HG03060 (cell line): ENCODE results near the gene OSGEP.
"Not testable (repeated sequence)": the region's sequence is repeated elsewhere in the genome, so short reads cannot be mapped to it uniquely, and the experiment has no call there.

Source experiments
- ATAC-seq: cut with Tn5 transposase; IDR thresholded peaks from one replicate; pipeline ENCODE4 v1.9.1; 2021; ENCODE audit warnings: low read depth, moderate number of reproducible peaks; ENCODE audit not compliant: unreplicated experiment

OSGEP gene

DNA sequence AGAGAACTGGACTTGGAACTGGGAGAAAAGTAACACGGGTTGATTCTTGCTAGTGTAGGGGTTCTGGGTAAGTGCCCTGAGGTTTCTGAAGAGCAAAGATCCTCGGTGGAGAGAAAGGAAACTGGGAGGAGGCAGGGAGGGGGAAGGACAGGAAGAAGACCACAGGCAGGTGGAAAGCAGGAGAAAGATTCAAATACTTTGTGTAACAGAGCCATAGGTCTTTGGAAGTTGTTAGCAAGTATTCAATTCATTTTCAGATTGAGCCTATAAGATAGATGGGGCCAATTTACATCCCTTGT lies 15.9 kb upstream of the OSGEP start:
- no peak for ATAC-seq

DNA sequence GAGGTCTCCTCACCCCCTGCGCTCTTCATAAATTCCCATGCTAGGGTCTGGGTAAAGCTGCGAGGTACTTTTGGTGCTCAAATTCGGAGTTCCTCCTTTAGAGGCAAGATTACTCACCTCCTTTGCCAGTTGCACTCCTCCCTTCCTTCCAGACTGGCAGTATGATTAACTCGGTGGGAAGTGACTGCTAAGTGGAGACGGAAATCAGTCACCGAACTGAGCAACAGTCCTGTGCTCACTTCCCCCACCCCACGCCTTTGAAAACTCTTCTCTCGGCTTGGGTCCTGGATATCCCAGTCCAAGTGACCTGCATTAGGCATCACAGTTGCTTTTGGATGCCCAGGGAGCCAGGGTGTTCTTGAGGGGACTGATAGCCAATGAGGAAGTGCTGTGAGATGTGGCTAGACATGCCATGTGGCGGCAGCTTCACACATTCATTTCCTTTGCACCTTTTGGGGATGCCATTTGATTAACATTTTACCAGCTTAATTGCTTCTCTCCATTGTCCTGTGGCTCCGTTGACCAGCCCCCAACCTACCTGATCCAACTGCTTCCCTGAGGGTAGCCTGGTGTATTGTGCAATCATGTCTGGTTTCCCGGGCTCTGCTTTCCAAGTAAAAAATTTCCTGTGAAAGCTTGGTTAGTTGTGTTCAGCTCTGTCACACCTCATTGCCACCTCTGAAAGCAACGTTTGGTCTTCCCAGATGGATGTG lies 15.4 kb upstream of the OSGEP start:
- peak; percentile 16 for ATAC-seq

DNA sequence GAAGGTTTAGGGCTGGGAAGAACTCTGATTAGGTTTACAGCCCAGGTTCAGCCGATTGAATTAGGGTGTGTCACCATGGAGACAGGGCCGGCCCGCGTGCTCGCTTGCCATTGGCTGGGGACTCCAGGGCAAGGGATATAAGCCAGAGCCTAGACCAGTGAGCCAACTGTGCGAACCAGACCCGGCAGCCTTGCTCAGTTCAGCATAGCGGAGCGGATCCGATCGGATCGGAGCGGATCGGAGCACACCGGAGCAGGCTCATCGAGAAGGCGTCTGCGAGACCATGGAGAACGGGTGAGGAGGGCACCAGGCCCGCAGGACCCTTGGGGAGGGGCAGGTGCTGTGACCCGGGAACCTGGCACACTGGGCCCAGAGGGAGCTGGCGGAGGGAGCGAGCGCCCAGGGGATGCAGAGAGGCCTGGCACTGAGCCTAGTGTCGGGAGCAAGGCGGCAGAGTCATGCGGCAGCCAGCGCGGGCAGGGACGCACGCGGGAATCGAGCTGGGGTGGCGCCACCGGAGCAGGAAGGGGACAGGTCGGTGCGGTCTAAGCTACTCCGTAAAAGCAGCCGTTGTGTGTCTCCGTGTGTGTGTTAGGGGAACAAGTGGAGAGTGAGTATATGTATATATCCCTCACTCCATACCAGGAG lies 14.8 kb upstream of the OSGEP start, which contains the start of gene PNP:
Gene PNP, plus strand, starts transcription at position 165 of the 648 bp plus-strand sequence. Its CDS starts 119 bp downstream, at position 284.
- peak; percentile 84 for ATAC-seq

DNA sequence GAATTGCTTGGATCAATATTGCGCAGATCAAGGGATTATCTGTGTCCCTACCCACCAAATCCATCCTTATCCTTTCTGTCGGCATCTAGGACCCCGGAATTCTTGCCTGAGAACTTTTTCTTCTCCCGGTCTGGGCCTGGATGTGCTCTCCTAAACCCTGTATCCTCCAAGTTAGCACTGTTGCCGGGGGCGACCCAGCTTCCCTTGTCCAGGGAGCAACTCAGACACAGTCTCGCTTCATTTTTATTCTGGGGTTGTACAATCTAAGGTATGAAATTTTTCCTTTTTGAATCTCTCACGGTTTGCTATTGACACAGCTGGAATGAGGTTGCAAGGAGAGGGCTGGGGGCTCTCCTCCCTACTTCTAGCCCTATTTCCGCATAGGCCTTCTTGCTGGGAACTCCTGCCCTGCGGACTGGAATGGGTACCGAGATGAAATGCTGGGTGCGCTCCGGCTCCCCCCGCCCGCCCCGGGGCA lies 14.2 kb upstream of the OSGEP start:
- no peak for ATAC-seq

DNA sequence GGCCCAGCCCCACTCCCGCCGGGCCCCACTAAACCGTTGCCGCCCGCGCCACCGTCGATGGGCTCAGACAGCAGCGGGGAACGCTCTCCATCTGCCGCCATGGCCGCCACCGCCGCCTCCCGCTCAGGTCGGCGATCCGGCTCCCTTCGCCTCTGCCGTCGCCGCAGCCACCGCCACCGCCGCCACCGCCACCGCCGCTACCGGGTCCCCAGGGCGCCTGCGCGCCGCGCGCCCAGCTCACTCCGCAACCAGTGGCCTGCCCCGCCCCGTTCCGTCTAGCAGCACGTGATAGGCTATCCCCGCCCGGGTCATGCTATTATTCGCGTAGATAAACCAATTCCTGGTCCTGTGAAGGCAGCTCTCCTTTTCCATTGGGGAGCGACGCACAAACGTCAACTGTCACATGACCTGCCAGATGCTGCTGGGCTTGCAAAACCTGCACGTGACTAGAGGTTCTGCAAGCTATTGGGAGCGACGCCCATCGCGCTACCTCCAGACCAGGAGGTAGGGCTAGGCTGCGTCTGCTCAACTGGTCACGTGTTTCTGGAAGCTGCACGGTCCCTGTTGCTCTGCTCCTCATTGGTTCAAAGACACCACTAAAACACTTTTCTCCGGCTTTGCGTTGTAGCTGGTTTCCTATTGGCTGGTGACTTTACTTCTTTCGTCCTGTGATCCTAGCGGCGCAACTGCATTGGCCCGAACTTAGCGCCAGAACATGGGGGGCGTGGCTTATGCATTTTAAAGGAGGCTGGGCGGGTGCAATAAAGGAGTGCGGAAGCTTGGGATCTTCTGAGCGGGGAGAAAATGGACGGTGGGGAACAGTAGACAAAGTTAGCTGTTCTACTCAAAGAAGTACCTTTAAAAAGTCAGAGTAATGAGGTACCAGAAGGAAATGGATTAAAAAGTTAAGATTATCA lies 6.9 kb upstream of the OSGEP start, which contains the start of gene PIP4P1:
Gene PIP4P1, minus strand, starts transcription at position 210 of the 917 bp plus-strand sequence. Its CDS starts 109 bp downstream, at position 101.
- peak; percentile 93 for ATAC-seq

DNA sequence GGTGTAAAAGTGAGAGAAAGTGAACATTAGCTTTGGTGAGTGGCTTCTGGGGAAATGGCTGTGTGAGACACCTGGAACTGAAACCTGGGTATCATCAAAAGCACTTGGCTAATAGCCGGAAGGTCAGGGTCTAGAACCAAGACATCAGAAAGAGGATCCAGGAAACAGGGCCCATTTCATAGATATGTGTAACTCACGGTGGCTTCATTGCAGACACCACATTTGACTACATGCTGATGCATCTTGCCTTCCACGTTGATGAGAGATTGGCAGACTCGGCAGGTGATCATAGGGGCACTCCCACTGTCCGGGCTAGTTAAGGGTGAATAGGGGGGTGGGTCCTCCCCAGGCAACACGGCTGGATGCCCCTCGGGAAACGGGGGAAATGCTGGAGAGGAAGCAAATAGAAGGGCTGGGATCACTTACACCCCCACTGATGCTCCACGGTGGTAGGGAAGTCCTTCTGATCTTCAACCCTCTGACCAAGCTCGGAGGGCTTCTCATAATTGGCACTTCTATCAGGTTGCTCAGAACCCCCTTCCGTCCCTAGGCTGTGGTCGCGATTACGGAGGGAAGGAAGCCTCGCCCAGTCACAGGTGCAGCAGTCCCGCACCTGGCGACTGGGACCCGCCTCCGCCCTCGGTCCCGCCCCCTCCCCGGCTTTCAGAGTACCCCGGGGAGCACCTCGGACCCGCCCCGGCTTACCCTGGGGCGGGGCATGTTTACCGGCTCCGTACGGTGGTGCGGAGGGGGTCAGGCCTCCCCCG lies 6.0 kb upstream of the OSGEP start:
- ATAC-seq, result no peak

DNA sequence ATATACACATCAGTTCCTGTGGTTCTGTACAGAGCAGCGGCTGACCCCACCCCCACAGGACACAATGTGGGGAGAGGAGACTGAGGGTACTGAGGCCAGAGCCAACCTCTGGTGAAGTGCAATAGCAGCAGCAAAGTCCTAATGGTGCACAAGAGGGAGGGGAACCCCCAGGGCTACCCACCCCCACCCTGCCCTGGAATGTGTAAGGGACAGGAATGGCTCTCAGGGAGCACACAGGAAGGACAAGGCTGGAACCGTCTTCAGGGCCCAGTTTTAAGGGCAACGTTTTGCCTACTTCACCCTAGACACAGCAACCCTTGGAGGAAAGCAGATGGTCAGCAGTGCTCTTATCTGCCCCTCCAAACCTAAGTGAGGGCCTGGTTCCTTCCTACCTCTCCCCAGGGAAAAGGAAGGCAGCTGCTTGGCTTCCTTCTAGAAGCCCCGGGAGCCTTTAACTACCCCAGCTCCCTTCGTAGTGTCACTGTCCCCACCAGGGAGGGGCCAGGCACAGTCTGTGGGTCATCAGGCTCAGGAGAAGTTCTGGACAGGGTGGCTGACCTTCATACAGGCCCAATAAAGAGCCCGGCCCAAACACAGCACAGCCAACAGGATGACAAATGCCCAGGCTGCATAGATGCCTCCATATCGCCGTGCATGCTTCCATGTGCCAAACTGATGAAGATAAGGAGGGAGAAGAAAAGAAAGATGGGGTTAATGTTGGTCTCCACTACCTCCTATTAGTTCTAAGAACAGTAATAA lies 3.6 kb upstream of the OSGEP start:
- no peak for ATAC-seq

DNA sequence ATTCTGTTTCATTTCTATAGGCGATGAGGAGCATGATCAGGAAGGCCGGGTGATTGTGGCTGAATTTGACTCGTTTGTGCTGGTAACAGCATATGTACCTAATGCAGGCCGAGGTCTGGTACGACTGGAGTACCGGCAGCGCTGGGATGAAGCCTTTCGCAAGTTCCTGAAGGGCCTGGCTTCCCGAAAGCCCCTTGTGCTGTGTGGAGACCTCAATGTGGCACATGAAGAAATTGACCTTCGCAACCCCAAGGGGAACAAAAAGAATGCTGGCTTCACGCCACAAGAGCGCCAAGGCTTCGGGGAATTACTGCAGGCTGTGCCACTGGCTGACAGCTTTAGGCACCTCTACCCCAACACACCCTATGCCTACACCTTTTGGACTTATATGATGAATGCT lies 2.4 kb upstream of the OSGEP start:
- ATAC-seq, result no peak

DNA sequence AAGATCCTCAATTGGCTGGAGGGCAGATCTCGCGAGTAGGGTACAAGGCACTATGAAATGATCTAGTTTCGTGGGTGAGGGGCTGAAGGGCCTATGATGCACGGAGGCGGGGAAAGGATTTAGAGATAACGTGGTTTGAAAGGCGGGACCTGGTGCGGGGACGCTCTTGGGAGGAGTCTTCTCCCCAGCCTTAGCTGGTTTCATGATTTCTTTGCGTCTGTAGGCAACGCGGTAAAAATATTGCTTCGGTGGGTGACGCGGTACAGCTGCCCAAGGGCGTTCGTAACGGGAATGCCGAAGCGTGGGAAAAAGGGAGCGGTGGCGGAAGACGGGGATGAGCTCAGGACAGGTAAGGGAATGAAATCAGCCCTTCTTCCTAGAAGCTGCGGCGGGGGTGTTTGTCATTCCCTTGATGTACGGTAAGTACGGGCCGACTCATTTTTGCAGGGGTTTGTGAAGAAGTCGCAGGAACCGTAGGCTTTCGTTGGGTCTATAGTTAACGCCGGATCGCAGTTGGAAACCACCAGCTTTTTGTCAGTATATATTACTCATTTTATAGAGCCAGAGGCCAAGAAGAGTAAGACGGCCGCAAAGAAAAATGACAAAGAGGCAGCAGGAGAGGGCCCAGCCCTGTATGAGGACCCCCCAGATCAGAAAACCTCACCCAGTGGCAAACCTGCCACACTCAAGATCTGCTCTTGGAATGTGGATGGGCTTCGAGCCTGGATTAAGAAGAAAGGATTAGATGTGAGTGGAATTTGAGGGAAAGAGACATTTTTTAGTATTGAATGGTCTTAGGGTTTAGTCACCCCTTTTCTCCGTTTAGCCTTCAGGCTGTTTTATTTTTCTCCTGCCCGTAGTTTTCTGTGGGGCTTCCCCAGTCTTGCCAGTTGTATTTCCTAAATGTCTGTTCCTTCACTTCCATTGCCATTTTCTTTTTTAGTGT lies 1.0 kb upstream of the OSGEP start:
- ATAC-seq, result peak; percentile 35

DNA sequence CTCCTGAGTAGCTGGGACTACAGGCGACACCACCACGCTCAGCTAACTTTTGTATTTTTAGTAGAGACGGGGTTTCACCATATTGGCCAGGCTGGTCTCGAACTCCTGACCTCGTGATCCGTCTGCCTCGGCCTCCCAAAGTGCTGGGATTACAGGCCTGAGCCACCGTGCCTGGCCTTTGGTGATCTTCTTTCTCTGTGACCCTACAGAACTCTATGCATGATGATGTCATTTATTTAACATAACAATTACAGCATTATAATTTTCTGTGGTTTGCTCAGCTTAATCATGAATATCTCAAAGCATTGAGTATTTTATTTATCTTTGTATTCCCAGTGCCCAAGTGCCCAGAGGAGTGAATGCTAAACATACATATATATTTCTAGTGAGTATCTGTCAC lies 1.8 kb downstream of the OSGEP start:
- ATAC-seq, result not testable (repeated sequence)

DNA sequence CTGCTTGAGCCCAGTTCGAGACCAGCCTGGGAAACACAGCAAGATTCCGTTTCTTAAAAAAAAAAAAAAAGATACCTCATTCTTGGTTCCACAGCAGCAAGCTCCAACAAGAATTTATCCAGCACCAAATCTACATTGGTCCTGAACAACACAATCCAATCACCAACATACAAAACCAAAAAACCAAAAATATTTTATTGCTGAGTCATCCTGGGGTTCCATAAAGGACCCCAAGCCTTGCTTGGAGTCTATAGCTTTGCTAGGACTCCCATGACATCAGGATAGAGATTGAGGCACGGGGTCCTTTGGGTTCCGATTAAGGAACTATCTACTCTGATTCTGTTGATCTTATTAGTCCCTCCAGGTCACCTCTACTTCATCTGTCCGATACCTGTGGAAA lies 7.7 kb downstream of the OSGEP start:
- ATAC-seq, result no peak

DNA sequence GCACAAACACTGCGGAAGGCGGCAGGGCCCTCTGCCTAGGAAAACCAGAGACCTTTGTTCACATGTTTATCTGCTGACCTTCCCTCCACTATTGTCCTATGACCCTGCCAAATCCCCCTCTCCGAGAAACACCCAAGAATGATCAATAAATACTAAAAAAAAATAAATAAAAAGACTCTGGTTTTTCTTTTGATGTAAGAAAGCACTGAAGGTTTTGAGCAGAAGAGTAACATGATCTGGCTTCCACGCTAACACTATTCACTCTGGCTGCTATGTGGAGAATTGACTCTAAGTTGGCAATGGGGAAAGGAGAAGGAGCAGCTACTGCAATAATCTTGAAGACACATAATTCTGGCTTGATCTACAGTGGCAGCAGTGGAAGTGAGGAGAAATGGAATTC lies 11.0 kb downstream of the OSGEP start:
- ATAC-seq, result not testable (repeated sequence)

DNA sequence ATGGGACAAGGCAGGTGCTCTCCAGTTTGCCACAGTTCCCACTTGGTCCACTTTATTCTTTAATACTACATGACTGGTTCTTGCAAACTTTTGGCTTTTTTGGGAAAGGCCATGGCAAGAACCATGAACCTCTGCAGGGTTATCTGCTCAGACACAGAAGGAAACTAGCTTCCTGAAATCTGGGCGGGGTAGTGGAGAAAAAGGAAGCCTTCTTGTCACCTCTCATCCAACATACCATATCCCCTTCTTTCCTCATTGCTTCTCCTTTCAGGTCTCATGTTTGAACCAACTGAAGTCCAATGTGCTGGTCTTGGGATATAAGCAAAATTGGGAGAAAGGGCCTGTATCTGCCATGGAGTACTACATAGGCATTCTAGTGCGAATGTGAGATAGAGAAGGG lies 13.2 kb downstream of the OSGEP start:
- ATAC-seq, result no peak

DNA sequence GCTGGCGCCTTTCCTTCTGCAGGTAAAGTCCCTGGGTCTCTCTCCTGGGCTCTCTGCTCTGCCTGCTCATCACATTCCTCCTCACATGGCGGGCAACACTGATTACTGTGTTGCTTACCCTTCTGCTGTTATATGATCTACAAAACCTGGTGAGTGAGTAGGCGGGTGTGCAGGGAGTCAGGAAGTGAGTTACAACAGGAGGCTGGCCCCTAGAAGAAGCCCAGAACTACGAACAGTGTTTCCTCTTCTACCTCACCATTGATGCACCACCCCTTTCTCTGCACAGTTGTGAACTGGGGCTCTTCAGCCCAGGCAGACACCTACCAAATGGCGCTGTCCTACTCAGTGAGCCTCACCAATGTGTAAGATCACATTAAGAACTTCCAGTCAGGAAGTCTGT lies 13.7 kb downstream of the OSGEP start:
- ATAC-seq, result no peak

DNA sequence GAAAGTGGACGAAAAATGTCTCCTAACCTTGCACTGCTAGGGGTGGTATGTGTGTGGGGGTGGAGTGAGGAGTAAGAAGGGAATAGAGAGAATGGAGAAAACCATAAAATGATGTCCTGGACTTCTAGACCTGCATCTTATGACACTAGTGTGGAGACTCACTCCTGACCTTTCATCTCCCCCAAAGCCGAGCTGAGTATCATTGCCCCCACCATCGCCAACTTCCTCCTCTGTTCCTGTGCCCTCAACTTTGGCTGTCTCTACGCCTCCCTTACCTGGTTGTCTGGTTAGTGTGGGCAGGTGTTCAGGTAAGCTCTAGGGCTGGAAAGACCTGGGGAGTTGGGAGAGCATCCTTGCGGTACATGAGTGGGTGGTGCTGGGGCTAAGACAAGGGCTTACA lies 14.1 kb downstream of the OSGEP start:
- ATAC-seq, result no peak

DNA sequence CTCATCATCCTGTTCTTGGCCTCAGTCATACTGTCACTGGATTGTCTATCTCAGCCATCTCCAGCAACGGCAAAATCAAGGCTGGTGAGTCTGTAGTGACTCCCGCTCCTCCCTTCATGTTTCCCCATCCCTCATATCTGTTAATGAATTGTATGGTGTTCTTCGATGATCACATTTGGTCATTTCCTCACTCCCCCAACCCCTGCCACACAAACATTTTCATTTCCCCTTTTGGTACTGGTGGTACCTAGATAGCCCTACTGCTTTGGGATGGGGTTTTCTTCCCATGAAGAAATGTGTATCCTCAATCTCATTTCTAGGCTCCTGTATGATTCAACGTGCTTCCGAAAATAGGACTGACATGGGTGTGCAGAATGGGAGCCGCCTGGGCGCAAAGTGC lies 15.9 kb downstream of the OSGEP start:
- no peak for ATAC-seq

DNA sequence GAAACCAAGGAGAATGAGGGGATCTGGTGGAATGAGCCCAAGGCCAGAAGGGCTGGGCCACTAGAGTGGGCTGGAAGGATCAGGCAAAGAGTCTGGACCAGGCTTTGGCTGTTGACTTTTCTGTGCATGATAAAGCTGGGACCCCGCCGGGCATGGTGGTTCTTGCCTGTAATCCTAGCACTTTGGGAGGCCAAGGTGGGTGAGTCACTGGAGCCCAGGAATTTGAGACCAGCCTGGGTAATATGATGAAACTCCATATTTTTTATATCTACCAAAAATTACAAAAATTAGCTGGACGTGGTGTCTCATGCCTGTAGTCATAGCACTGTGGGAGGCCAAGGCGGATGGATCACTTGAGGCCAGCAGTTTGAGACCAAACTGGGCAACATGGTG lies 18.3 kb downstream of the OSGEP start:
- no peak for ATAC-seq

DNA sequence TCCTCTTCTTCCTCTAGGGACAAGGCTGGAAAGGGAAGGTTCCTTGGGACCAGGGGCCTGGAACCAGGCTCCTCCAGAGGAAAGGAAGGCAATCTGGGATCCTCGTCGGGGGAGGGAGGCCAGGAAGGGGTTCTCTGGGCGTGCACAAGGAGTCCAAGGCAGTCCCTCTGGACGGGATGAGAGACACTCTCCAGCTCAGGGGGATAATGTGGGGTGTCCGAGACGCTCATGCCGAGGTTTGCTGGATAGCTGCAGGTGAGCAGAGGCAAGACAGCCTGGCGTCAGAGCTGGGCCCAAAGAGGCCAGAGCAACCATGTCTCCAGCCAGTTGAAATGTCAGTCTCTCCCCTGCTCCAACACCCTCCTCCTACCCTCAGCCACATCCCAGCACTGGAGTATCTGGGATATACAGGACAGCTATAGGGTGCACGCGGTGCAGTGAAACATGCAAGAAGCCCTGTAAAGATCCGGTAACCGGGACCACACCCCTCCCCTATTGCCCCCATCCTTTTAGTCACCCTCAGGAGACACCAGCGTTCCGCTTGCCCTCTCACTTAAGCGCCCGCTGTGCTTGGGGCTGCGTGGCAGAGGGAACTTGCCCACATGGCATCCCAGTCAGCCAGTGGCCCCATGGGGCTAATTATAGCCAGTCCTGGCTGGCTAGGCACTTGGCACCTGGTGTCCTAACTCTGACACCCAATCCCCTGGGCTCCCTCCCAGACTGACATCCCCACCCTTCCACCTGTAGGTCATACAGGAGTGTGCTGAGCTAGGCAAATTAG lies 18.8 kb downstream of the OSGEP start, which contains the start of gene KLHL33:
Gene KLHL33, minus strand, starts transcription at position 585 of the 781 bp plus-strand sequence. Its CDS starts 355 bp downstream, at position 230.
- ATAC-seq, result no peak
